Activated CD4-positive, alpha-beta T cell treated with anti-CD3 and anti-CD28 coated beads for 48 hours (primary cell): Measurements from ENCODE around the gene ACVR1C.

Experiments
- DNase-seq: peaks from one replicate; pipeline ENCODE4 v3.0.0-alpha.2; 2020

The ACVR1C gene

GRCh38 chr2:157492189-157492773 is 136.4 kb downstream of the ACVR1C start:
- DNase-seq: peak; percentile 81

DNA sequence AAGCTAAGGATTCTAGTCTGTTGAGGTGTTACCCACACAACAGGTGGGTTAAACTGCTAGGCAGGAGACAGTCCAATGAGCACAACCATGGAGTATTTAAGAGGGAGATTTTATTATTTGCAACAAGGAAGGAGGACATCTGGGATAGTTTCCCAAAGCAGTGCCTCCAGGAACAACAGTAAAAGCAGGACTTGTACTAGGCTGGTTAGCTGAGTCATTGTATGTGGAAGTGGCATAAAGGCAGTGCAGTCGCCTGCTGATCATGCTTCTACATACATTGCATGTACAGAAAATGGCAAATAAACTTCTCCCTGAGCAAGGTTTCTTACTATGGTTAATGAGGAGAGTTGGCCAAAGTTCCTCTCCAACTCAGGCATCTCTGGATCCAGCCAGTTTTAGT is 138.7 kb downstream of the ACVR1C start:
- DNase-seq: no peak

GRCh38 chr2:157488877-157489276 is 139.8 kb downstream of the ACVR1C start:
- DNase-seq: no peak

DNA sequence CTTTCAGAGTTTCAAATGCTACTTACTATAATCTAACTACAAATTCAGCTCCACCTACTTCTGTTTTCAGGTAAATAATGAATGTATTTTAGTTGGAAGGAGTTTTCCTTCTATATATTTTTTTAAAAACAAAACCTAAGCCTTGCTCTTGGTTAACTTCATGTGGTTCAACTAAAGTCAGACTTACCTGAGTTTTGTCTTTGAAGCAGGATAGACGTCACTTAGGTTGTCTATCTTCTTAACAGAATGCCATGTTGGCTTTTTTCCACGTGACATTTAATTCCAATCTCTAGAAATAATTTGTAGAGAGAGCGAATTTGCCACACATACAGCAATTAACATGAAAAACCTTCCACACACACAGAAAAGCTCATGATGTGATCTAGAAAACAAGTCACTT is 140.9 kb downstream of the ACVR1C start:
- DNase-seq: no peak

DNA sequence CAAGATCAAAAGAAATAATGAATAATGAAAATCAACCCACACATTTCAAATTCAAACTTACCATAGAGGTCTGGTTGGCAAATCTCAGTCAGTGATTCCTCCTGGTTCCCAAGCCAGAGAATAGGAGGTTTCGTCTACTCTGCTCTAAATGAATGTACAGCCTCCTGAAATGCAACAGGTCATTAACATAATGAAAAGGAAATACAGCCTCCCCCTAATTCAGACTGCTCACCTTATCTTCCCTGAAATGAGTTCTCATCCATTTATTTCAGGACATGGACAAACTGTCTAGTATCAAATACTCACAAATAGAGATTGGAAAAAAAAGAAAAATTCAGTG is 141.4 kb downstream of the ACVR1C start:
- DNase-seq: no peak

DNA sequence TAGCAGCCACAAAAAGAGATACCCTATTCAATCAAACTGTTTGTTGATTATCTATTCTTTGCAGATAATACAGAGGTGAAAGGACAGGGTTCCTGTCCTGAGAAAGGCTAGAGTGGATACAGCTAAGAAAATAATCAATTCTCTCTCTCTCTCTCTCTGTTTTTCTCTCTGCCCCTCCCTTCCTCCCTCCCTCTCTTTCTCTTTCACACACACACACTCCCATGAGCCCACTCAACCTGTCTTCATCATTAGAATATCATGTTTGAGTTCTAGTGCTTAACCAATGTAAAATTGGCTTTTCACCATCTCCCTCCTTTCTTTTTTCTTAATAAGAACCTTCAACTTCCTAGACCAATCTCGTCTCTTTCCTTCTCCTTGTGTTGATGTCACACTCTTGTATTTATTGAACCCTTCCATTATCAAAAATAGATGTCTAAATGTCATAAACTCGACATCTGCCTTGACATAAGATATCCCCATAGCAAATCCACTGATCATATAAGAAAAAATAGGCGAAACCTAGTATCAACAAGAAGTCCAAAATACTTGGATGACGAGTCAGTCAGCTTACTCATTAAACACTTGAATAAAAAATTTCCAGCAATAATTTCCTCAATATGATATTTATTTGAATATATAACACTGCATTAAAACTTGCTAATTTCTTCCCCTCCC is 141.9 kb downstream of the ACVR1C start:
- no peak for DNase-seq

GRCh38 chr2:157480182-157480961 is 148.3 kb downstream of the ACVR1C start:
- peak; percentile 77 for DNase-seq

- no peak for DNase-seq
Measured at GRCh38 chr2:157479081-157480027, 149.3 kb downstream of the ACVR1C start.

DNA sequence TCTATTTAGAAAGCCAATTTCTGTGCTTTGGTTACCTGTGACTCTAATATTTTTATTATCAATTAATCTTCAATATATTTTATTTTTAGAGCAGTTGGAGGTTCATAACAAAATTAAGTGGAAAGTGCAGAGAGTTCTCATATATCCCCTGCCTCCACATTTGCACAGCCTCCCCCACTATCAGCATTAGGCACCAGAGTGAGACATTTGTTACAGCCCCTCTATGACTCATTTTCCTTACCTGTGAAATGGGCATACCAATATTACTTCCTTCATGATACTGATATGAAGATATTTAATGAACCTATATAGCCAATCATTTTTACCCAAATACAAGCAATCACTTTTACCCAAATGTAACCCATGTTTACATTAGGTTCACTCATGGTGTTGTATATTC is 150.7 kb downstream of the ACVR1C start:
- DNase-seq: no peak

DNA sequence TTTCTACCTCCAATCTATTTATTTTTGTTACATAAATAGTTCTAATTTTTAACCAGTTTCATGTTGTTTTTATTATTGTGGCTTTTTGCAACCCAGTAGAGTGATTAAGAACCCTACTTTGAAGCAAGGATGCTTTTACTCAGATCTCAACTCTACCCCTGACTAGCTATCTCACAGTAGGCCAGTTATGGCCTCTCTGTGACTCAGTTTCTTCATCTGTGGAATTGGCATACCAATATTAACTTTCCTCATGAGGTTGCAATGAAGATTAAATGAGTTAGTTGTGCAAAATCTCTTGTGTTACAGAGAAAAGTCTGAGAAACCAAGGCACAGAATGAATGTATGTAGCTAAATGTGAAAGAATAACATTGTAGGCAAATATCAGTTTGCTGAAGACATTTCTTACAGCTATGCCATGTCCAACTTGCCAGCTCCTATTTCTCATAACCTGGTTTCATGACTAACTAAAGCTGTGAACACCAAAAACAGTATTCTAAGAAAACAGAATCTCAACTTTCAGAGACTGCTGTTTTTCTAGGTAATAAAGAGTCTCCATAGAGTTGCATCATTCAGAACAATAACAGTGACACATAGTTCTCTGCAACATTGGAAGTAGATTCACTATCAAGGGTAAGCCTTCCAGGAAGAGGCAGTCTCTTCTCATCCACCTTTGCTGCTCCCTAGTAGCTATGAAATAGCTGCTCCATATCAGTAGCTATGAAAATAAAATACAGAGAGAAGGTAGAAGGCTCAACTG is 151.5 kb downstream of the ACVR1C start:
- DNase-seq: no peak
